ENCODE results near the gene THSD8. TPM values are rescaled to one million over a fixed set of nuclear protein-coding genes. Genes with fewer than 3 reads are reported as not detected.
"Not testable (repeated sequence)": the region's sequence is repeated elsewhere in the genome, so short reads cannot be mapped to it uniquely, and the experiment has no call there.

THSD8 gene
- total and polyA plus RNA-seq, 2 of the 8 experiments (the other 6 are each of a cell fraction or from before 2014, with no cell fraction given), result 8.2 to 42.3 TPM

DNA sequence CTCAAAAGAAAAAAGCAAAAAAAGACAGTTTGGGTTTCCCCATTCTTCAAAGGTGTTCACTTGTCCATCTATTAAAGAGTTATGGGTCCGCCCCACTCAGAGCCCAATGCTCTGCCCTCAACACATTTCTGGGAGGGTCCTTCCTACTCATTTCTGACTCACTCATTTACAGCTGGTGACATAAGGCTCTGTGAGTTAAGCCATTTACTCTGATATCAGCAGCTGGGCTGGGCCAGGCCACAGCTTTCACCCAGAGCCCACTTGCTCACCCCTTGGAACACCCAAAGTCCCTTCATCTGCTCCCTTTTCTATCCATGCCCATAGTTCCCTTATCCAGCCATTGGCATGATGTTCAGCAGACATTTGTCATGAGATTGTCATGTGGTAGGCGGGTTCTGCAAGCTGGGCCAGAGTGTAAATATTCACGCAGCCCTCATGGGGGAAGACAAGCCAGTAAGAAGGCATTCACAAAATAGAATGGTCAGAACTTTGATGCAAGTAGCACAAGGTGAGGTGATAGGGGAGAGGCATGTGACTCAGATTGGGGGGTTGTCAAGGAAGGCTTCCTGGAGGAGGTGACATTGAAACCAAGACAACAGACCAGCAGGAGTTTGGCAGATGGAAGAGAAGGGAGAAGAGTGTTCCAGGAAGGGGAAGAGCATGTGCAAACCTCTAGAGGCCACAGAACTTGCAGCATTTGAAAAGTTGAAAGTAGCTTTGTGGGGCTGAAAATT lies 42.3 kb downstream of the THSD8 start (continued):
- TF ChIP-seq CHD1 (IDR thresholded peaks at IDR 0.05; ENCODE audit: low read depth, low read length), result no peak
- no peak for TF ChIP-seq KDM4A (IDR thresholded peaks at IDR 0.05; ENCODE audit: low read depth, low read length, severe bottlenecking)
- no peak for TF ChIP-seq KDM5A (IDR thresholded peaks at IDR 0.05; ENCODE audit: low read length)
- TF ChIP-seq ZNF274 (IDR thresholded peaks at IDR 0.05; ENCODE audit: borderline replicate concordance, extremely low read depth, low read length), result no peak
- no peak for TF ChIP-seq BACH1 (IDR thresholded peaks at IDR 0.05; ENCODE audit: low read length)
- no peak for TF ChIP-seq CEBPB (IDR thresholded peaks at IDR 0.05; ENCODE audit: low read depth, low read length)
- TF ChIP-seq MAFK (IDR thresholded peaks at IDR 0.05; ENCODE audit: low read depth, low read length), result no peak
- TF ChIP-seq, protein P1, sequence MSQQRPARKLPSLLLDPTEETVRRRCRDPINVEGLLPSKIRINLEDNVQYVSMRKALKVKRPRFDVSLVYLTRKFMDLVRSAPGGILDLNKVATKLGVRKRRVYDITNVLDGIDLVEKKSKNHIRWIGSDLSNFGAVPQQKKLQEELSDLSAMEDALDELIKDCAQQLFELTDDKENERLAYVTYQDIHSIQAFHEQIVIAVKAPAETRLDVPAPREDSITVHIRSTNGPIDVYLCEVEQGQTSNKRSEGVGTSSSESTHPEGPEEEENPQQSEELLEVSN (IDR thresholded peaks at IDR 0.05), result no peak

DNA sequence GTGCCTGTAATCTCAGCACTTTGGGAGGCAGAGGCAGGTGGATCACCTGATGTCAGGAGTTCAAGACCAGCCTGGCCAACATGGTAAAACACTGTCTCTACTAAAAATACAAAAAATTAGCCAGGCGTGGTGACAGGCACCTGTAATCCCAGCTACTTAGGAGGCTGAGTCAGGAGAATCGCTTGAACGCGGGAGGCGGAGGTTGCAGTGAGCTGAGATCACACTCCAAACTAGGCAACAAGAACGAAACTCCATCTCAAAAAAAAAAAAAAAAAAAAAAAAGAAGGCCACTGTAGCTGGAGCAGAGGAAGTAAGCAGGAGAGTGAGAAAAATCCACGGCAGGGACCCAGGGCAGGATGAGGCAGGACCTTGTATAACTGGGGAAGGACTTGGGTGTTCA lies 44.7 kb downstream of the THSD8 start:
- not testable (repeated sequence) for H3K27me3 ChIP-seq (replicated peaks in 1 of 4; ENCODE audit: control insufficient read depth in 3 of 4, extremely low read depth in 1 of 4, insufficient read depth in 3 of 4, low read length in 3 of 4); H3K9me3 ChIP-seq (ENCODE audit: insufficient read depth in 2 of 2, low read depth in 1 of 2, low read length in 1 of 2); H2BK120ac ChIP-seq (replicated peaks; ENCODE audit: low read depth, low read length); H3K4ac ChIP-seq (replicated peaks; ENCODE audit: insufficient read length, low read depth, low read length); H4K8ac ChIP-seq (ENCODE audit: extremely low read depth, insufficient read depth, low read length); H2BK20ac ChIP-seq (ENCODE audit: low read length); H3K4me3 ChIP-seq (ENCODE audit: extremely low read depth in 1 of 4, insufficient read depth in 2 of 4, low read depth in 3 of 4, low read length in 4 of 4); H2BK15ac ChIP-seq (ENCODE audit: low read length); H3K18ac ChIP-seq (ENCODE audit: extremely low read depth, low read length); H2BK5ac ChIP-seq (ENCODE audit: low read depth, low read length); H3K56ac ChIP-seq (replicated peaks; ENCODE audit: insufficient read length, low read depth, low read length); FAIRE-seq; H4K91ac ChIP-seq (replicated peaks; ENCODE audit: insufficient read length, low read length); H3K23me2 ChIP-seq (ENCODE audit: low read depth, low read length); H2BK12ac ChIP-seq (ENCODE audit: low read depth, low read length); H3K23ac ChIP-seq (ENCODE audit: insufficient read length); H2AK5ac ChIP-seq (ENCODE audit: low read depth, low read length); H3K27ac ChIP-seq (ENCODE audit: low read depth, low read length); DNase-seq (ENCODE audit: low read depth in 1 of 2, low spot score in 2 of 2); H3K14ac ChIP-seq (ENCODE audit: insufficient read length); H3K79me2 ChIP-seq (ENCODE audit: control insufficient read depth in 1 of 2, insufficient read depth in 2 of 2, low read length in 2 of 2); H4K5ac ChIP-seq (ENCODE audit: insufficient read length, low read depth, low read length); H3K36me3 ChIP-seq (ENCODE audit: control insufficient read depth in 2 of 4, insufficient read depth in 4 of 4, low read length in 3 of 4); H3K9ac ChIP-seq (replicated peaks in 1 of 4; ENCODE audit: extremely low read depth in 1 of 4, low read depth in 3 of 4, low read length in 3 of 4); H2AFZ ChIP-seq (ENCODE audit: low read length)
- WGBS, 2 experiments (ENCODE audit: extremely low coverage in 1 of 2, insufficient coverage in 1 of 2, insufficient read length in 1 of 2, insufficient replicate concordance in 2 of 2, low coverage in 1 of 2, low lambda C conversion rate in 2 of 2, missing lambda C conversion rate in 1 of 2), result 96% methylated on average over 5 of the region's 7 CpGs; no CpG with 5 or more reads in 1 of the 2 experiments
- Histone ChIP-seq H4K20me1 (replicated peaks in 1 of 2; ENCODE audit: control insufficient read depth in 1 of 2, insufficient read depth in 2 of 2, low read length in 2 of 2) (peaks cover 8 to 12% of the 10 kb centered on the region in 2 experiments), H3K4me1 (replicated peaks in 1 of 4; ENCODE audit: control insufficient read depth in 3 of 4, insufficient read depth in 4 of 4, low read length in 3 of 4) (peaks cover 0 to 14% (median 3%) of the 10 kb centered on the region in 4 experiments; a peak in 5 of 7 replicates), H3K79me1 (ENCODE audit: low read depth, low read length) (peaks cover 10% of the 10 kb centered on the region), H3K4me2 (ENCODE audit: insufficient read depth in 1 of 2, low read depth in 2 of 2, low read length in 2 of 2) (peak overlapping the region in 1 of 2 experiments; percentile 2; a peak in 1 of 4 replicates)
- POLR2A ChIA-PET (ENCODE audit: partially characterized antibody), result interaction anchor here (0.9 to 2.8 kb wide), 13 partner anchors 16 to 123 kb away, joined by 3 to 17 read pairs (median 6); partner anchors contain the start of genes GCDH, JUNB, RNASEH2A and TNPO2
- CTCF ChIA-PET (ENCODE audit: partially characterized antibody), result interaction anchor here (0.5 to 5.7 kb wide), 32 partner anchors 9 to 372 kb away, joined by 3 to 89 read pairs (median 6); partner anchors contain the start of genes DNASE2, JUNB, KLF1 and PRDX2

All from H1 (cell line).